Panc1 (cell line): Measurements from ENCODE around the gene RAPGEFL1.

ENCODE experiments used
- POLR2AphosphoS5 ChIP-seq: IDR thresholded peaks from 2 replicates; pipeline ENCODE4 v1.6.1; 2012; ENCODE audit warnings: mild to moderate bottlenecking, low read depth, low read length, moderate library complexity
- SIN3A ChIP-seq: IDR thresholded peaks from 2 replicates; pipeline ENCODE4 v1.6.1; 2012; ENCODE audit warnings: low read depth, mild to moderate bottlenecking, low read length, moderate library complexity, borderline replicate concordance; ENCODE audit not compliant: insufficient read depth
- TF ChIP-seq, protein P1 (sequence below): fragments of 450-650 bp; IDR thresholded peaks from 2 replicates; pipeline ENCODE4 v1.5.1; 2017; ENCODE audit warnings: mild to moderate bottlenecking

- TF ChIP-seq, protein P1, sequence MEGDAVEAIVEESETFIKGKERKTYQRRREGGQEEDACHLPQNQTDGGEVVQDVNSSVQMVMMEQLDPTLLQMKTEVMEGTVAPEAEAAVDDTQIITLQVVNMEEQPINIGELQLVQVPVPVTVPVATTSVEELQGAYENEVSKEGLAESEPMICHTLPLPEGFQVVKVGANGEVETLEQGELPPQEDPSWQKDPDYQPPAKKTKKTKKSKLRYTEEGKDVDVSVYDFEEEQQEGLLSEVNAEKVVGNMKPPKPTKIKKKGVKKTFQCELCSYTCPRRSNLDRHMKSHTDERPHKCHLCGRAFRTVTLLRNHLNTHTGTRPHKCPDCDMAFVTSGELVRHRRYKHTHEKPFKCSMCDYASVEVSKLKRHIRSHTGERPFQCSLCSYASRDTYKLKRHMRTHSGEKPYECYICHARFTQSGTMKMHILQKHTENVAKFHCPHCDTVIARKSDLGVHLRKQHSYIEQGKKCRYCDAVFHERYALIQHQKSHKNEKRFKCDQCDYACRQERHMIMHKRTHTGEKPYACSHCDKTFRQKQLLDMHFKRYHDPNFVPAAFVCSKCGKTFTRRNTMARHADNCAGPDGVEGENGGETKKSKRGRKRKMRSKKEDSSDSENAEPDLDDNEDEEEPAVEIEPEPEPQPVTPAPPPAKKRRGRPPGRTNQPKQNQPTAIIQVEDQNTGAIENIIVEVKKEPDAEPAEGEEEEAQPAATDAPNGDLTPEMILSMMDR, result no peak
- TF ChIP-seq POLR2AphosphoS5 (no peak), SIN3A (no peak)
These were observed 37.7 kb upstream of the RAPGEFL1 start for GRCh38 chr17:40139566-40140058.
